GM12892 (cell line): Measurements from ENCODE around the gene TRAF3IP3.

Experiments used
- POLR2A ChIP-seq: IDR thresholded peaks from 2 replicates; pipeline ENCODE4 v1.6.1; 2011; ENCODE audit warnings: low read depth, low read length, control low read depth
- POLR2AphosphoS5 ChIP-seq: IDR thresholded peaks from 2 replicates; pipeline ENCODE4 v1.6.1; 2011; ENCODE audit warnings: low read depth, low read length, control low read depth
- TAF1 ChIP-seq: IDR thresholded peaks from 2 replicates; pipeline ENCODE4 v1.6.1; 2011; ENCODE audit warnings: low read depth, mild to moderate bottlenecking, control low read depth, low read length, borderline replicate concordance

GRCh38 chr1:209743145-209743482 is 12.7 kb upstream of the TRAF3IP3 start:
- TF ChIP-seq TAF1 (no peak), POLR2AphosphoS5 (no peak), POLR2A (no peak)
